ENCODE data around the gene P3H1. TPM values are rescaled to one million over a fixed set of nuclear protein-coding genes. Genes with fewer than 3 reads are reported as not detected.
"Not testable (repeated sequence)": the region's sequence is repeated elsewhere in the genome, so short reads cannot be mapped to it uniquely, and the experiment has no call there.

P3H1 gene
- total RNA-seq, 1 experiment from 2014 or later = 28.3 TPM

DNA sequence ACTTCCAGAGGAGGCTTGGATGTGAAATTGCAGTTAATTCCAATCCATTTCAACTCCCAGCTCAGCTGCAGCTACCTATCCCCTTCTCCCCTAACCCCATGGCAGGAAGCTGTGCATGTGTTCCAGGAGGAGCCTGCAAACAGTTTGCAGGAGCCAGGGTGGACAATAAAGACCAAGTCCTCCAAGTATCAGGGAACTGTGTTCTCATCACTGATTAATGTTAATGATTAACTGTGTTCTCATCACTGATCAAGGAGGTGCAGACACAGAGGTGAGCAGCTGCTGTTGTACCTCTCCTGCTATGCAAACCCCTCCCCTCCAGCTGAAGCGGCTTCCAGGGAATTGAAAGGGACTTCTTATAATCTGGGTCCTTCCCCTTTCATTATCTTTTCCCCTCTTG lies 46.0 kb downstream of the P3H1 start:
- no peak for DNase-seq
- CTCF ChIA-PET = no interaction called here
- Histone ChIP-seq H3F3A (ENCODE audit: low read length, unreplicated experiment) (no peaks in the 10 kb centered on the region), H3K4me2 (ENCODE audit: low read length) (no peak overlapping the region), H3K9me3 (ENCODE audit: low read length) (no peaks in the 10 kb centered on the region), H3K9me2 (replicated peaks; ENCODE audit: low read length) (no peaks in the 10 kb centered on the region), H3K4me1 (ENCODE audit: insufficient read depth, low read length) (no peaks in the 10 kb centered on the region), H3K36me3 (ENCODE audit: low read depth, low read length) (no peaks in the 10 kb centered on the region), H3K79me2 (ENCODE audit: low read length) (no peaks in the 10 kb centered on the region), H3K27ac (ENCODE audit: low read length) (no peak overlapping the region), H3K9ac (ENCODE audit: low read length) (no peak overlapping the region), H3K27me3 (ENCODE audit: low read length) (no peaks in the 10 kb centered on the region), H4K20me1 (ENCODE audit: low read length) (no peaks in the 10 kb centered on the region), H3K4me3 (ENCODE audit: low read length) (no peak overlapping the region), H2AFZ (ENCODE audit: low read length) (no peak overlapping the region)
- TF ChIP-seq, protein P1, sequence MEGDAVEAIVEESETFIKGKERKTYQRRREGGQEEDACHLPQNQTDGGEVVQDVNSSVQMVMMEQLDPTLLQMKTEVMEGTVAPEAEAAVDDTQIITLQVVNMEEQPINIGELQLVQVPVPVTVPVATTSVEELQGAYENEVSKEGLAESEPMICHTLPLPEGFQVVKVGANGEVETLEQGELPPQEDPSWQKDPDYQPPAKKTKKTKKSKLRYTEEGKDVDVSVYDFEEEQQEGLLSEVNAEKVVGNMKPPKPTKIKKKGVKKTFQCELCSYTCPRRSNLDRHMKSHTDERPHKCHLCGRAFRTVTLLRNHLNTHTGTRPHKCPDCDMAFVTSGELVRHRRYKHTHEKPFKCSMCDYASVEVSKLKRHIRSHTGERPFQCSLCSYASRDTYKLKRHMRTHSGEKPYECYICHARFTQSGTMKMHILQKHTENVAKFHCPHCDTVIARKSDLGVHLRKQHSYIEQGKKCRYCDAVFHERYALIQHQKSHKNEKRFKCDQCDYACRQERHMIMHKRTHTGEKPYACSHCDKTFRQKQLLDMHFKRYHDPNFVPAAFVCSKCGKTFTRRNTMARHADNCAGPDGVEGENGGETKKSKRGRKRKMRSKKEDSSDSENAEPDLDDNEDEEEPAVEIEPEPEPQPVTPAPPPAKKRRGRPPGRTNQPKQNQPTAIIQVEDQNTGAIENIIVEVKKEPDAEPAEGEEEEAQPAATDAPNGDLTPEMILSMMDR (conservative IDR thresholded peaks at IDR 0.05; ENCODE audit: low read depth, low read length) = no peak
- no peak for TF ChIP-seq EZH2 (IDR thresholded peaks at IDR 0.05; ENCODE audit: low read length, unreplicated experiment)
- TF ChIP-seq EZH2phosphoT487 (IDR thresholded peaks at IDR 0.05; ENCODE audit: borderline replicate concordance, low read length) = no peak
- no TSS peak for BruUV-seq (replicated peaks)
- POLR2A ChIA-PET (ENCODE audit: unreplicated experiment) = no interaction called here
- ATAC-seq = no peak
- intact Hi-C loops (cut with micrococcal nuclease) = no loop called here

DNA sequence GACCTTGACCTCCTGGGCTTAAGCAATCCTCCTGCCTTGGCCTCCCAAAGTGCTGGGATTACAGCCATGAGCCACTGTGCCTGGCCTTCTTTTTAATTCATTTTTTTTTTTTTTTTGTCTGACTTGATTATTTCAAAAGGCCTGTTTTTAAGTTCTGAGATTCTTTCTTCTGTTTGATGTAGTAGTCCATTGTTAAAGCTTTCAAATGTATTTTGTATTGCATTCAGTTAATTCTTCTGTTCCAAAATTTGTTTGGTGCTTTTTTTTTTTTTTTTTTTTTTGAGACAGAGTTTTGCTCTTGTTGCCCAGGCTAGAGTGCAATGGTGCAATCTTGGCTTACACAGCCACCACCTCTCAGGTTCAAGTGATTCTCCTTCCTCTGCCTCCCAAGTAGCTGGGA lies 52.4 kb downstream of the P3H1 start:
- DNase-seq; H3K27ac ChIP-seq (ENCODE audit: low read length); H3K4me3 ChIP-seq (ENCODE audit: low read length); H3K27me3 ChIP-seq (ENCODE audit: low read length); ATAC-seq; H3F3A ChIP-seq (ENCODE audit: low read length, unreplicated experiment); intact Hi-C loops (cut with micrococcal nuclease); H3K9ac ChIP-seq (ENCODE audit: low read length); H3K4me1 ChIP-seq (ENCODE audit: insufficient read depth, low read length); CTCF ChIA-PET; H2AFZ ChIP-seq (ENCODE audit: low read length); H3K4me2 ChIP-seq (ENCODE audit: low read length); H4K20me1 ChIP-seq (ENCODE audit: low read length); H3K79me2 ChIP-seq (ENCODE audit: low read length); H3K9me2 ChIP-seq (replicated peaks; ENCODE audit: low read length); H3K9me3 ChIP-seq (ENCODE audit: low read length); POLR2A ChIA-PET (ENCODE audit: unreplicated experiment); BruUV-seq (replicated peaks): not testable (repeated sequence)
- peaks cover 23% of the 10 kb centered on the region for H3K36me3 ChIP-seq (ENCODE audit: low read depth, low read length)

DNA sequence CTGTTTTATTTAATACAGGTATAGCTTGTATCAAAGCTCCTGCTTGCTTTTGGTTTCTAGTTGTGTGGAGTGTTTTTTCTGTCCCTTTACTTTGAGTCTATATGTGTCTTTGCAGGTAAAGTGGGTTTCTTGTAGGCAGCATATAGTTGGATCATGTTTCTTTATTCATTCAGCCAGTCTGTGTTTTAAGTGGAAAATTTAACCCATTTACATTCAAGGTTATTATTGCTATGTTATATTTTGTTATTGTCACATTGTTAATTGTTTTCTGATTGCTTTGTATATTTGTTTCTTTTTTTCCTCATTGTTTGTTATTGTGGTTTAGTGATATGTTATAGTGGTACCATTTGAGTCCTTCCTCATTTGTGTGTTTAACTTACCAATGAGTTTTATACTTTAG lies 53.5 kb downstream of the P3H1 start:
- no peak overlapping the region for H3K4me3 ChIP-seq (ENCODE audit: low read length)
- peaks cover 6% of the 10 kb centered on the region; the same call in 1 of the 2 replicates for H3K9me3 ChIP-seq (ENCODE audit: low read length)
- intact Hi-C loops (cut with micrococcal nuclease) = no loop called here
- TF ChIP-seq EZH2 (IDR thresholded peaks at IDR 0.05; ENCODE audit: low read length, unreplicated experiment) (no peak), EZH2phosphoT487 (IDR thresholded peaks at IDR 0.05; ENCODE audit: borderline replicate concordance, low read length) (no peak)
- TF ChIP-seq, protein P1 (conservative IDR thresholded peaks at IDR 0.05; ENCODE audit: low read depth, low read length) = no peak
- CTCF ChIA-PET = no interaction called here
- H3K9ac ChIP-seq (ENCODE audit: low read length) = no peak overlapping the region
- DNase-seq (no peak), ATAC-seq (no peak)
- H3K27me3 ChIP-seq (ENCODE audit: low read length) = no peaks in the 10 kb centered on the region
- no peak overlapping the region for H3K27ac ChIP-seq (ENCODE audit: low read length)
- H3K36me3 ChIP-seq (ENCODE audit: low read depth, low read length) = peaks cover 23% of the 10 kb centered on the region
- H3K79me2 ChIP-seq (ENCODE audit: low read length) = peaks cover 5% of the 10 kb centered on the region; the same call in 1 of the 2 replicates
- no peaks in the 10 kb centered on the region for H3F3A ChIP-seq (ENCODE audit: low read length, unreplicated experiment)
- no peak overlapping the region for H3K4me2 ChIP-seq (ENCODE audit: low read length)
- BruUV-seq (replicated peaks) = no TSS peak
- H2AFZ ChIP-seq (ENCODE audit: low read length) = no peak overlapping the region
- POLR2A ChIA-PET (ENCODE audit: unreplicated experiment) = no interaction called here
- no peaks in the 10 kb centered on the region for H4K20me1 ChIP-seq (ENCODE audit: low read length)
- no peaks in the 10 kb centered on the region for H3K4me1 ChIP-seq (ENCODE audit: insufficient read depth, low read length)
- H3K9me2 ChIP-seq (replicated peaks; ENCODE audit: low read length) = no peaks in the 10 kb centered on the region

DNA sequence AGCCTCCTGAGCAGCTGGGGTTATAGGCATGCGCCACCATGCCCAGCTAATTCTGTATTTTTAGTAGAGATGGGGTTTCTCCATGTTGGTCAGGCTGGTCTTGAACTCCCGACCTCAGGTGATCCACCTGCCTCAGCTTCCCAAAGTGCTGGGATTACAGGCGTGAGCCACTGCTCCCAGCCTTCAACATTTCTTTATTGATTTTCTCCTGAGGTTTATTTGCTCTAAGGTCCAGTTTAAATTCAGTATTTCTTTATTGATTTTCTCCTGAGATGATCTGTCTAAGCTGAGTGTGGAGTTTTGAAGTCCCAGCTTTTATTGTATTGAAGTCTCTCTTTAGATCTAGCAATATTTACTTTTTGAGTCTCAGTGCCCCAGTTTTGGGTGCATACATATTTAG lies 54.0 kb downstream of the P3H1 start:
- CTCF ChIA-PET; BruUV-seq (replicated peaks); H3K9ac ChIP-seq (ENCODE audit: low read length); H3K9me2 ChIP-seq (replicated peaks; ENCODE audit: low read length); H3K4me1 ChIP-seq (ENCODE audit: insufficient read depth, low read length); H3K27me3 ChIP-seq (ENCODE audit: low read length); DNase-seq; H3K27ac ChIP-seq (ENCODE audit: low read length); POLR2A ChIA-PET (ENCODE audit: unreplicated experiment); H3K9me3 ChIP-seq (ENCODE audit: low read length); H3K4me2 ChIP-seq (ENCODE audit: low read length); intact Hi-C loops (cut with micrococcal nuclease); H3K4me3 ChIP-seq (ENCODE audit: low read length); ATAC-seq; H3F3A ChIP-seq (ENCODE audit: low read length, unreplicated experiment); H4K20me1 ChIP-seq (ENCODE audit: low read length); H3K79me2 ChIP-seq (ENCODE audit: low read length); H2AFZ ChIP-seq (ENCODE audit: low read length): not testable (repeated sequence)
- H3K36me3 ChIP-seq (ENCODE audit: low read depth, low read length) = peaks cover 23% of the 10 kb centered on the region
